ENCODE measurements around the gene TSPAN18. TPM values are rescaled to one million over a fixed set of nuclear protein-coding genes. Genes with fewer than 3 reads are reported as not detected.
A peak's percentile ranks its signal among the peaks of the same experiment; 100 is the strongest.

TSPAN18 gene
- total RNA-seq, 1 experiment from 2014 or later: 13.3 TPM

DNA sequence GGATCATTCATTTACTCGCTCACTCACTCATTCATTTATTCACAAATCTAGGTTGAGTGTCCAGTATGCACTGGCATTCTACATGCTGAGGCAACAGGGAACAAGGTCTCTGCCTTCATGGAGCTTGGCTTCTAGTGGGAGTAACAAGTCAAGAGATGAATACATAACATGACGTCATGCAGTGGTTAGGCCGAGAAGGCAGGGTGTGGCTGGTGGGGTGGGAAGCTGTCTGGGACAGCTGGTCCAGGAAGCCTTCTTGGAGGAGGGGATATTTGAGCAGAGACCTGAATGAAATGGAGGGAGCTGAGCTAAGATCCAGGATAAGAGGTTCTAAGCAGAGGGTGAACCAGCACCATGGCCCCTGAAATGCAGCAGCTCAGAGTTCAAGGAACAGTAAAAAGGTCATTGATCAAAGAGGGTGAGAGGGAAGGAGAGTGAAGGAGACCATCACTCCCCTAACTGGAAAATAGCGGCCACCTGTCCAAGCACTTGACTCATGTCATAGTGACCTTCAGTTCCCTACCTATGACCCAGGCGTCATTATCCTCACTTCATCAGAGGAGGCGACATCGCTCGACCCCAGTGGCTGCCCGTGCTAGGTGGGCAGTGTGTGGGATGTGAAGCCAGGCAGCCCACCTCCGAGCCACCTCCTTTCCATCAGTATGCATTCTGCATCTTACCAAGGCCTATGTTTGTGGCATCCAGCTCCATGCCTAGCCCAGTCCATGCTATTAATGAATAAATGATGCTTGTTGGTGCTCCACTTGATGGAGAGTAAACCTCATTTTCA lies 105.0 kb downstream of the TSPAN18 start:
- no peak for DNase-seq (ENCODE audit: low spot score)
- in situ Hi-C loops (cut with HindIII; ENCODE audit: low sequenced_read_pairs): no loop called here

- in situ Hi-C loops (cut with HindIII; ENCODE audit: low sequenced_read_pairs): no loop called here
- DNase-seq (ENCODE audit: low spot score): no peak
These were observed 105.7 kb downstream of the TSPAN18 start for GRCh38 chr11:44832452-44832851.

- DNase-seq (ENCODE audit: low spot score): no peak
- in situ Hi-C loops (cut with HindIII; ENCODE audit: low sequenced_read_pairs): no loop called here
These were observed 106.6 kb downstream of the TSPAN18 start for GRCh38 chr11:44833221-44833876.

DNA sequence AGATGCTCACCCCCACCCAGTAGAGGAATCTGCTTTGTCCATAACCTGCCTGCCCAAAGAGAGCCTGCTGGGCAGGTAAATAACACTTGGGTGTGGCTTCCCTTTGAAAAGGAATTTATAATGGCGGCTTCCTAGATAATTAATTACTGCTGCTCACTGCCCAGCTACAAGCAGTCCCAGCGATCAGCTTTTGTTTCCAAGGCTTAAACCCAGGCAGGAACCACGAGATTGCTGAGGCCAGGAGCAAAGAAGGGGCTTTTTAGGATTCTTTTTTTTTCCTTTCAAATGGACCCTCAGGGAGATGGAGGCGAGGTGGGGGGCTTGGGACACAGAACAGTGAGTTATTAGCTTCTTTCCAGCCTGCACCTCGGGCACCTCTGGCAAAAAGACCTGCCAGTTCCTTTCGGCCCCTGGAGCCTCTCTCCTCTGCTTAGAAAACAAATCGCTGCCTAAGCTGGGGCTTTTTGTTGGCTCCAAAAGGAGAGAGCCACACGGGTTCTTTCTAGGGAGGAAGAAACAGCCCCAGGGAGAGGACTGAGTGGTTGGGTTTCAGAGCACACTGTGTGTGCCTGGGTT lies 107.2 kb downstream of the TSPAN18 start:
- in situ Hi-C loops (cut with HindIII; ENCODE audit: low sequenced_read_pairs): no loop called here
- DNase-seq (ENCODE audit: low spot score): peak; percentile 58

DNA sequence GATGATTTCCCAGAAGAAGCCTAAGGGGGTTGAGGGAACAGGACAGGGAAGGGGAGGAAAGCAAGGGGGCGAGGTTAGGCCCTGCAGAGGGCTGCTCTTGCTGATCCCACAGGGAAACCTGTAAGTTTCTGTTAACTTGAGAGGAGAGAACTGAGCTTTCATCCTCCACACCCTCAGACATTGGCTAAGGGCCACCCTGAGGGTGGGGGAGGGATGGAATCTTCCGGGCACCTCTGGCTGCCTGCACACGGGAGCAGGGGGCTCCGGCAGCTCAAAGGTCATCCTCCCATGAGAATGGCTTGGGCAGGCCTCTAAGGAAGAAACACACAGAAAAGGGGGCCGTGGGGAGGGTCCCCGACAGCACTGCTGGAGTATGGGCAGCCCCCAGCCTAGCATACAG lies 108.1 kb downstream of the TSPAN18 start:
- in situ Hi-C loops (cut with HindIII; ENCODE audit: low sequenced_read_pairs): no loop called here
- DNase-seq (ENCODE audit: low spot score): no peak

DNA sequence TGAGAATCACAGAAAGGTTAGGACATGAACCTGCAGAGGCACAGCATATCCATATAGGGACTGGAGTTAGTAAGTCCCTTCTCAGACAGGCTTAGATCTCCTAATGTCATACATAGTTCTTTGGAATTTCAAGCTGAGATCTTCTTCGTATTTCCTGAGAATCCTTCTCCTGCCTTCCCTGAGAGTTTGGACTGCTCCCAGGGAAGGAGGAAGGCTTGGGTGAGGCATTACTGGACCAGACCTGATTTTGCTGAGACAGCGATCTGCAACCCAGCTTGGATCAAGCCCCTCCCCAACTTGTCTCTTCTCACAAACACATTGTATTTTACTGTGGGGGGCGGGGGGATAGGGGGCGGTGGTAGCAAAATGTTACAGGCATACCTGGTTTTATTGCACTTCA lies 108.5 kb downstream of the TSPAN18 start:
- in situ Hi-C loops (cut with HindIII; ENCODE audit: low sequenced_read_pairs): no loop called here
- no peak for DNase-seq (ENCODE audit: low spot score)

DNA sequence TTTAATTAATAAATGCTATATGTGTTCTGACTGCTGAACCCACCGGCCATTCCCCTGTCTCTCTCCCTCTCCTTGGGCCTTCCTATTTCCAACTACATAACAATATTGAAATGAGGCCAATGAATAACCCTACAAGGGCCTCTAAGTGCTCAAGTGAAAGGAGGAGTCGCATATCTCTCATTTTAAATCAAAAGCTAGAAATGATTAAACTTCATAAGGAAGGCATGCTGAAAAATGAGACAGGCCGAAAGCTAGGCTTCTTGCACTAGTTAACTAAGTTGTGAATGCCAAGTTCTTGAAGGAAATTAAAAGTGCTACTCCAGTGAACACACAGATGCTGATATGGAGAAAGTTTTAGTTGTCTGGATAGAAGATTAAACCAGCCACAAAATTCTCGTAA lies 109.2 kb downstream of the TSPAN18 start:
- in situ Hi-C loops (cut with HindIII; ENCODE audit: low sequenced_read_pairs): no loop called here
- DNase-seq (ENCODE audit: low spot score): no peak

DNA sequence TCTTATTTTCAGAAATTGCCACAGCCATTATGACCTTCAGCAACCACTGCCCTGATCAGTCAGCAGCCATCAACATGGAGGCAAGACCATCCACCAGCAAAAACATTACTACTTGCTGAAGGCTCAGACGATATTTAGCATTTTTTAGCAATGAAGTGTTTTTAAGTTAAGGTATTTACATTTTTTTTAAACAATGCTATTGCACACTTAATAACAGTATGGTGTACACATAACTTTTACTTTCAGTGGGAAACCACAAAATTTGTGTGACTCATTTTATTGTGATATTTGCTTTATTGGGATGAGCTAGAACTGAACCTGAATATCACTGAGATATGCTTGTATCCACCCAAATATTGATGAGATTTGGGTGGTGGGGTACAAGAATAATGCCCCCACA lies 110.9 kb downstream of the TSPAN18 start:
- no peak for DNase-seq (ENCODE audit: low spot score)

GRCh38 chr11:44839458-44840084 lies 112.8 kb downstream of the TSPAN18 start:
- DNase-seq (ENCODE audit: low spot score): no peak
- in situ Hi-C loops (cut with HindIII; ENCODE audit: low sequenced_read_pairs): no loop called here

More for the DNA sequence above, 110.9 kb downstream of the TSPAN18 start:
- in situ Hi-C loops (cut with HindIII; ENCODE audit: low sequenced_read_pairs): no loop called here

DNA sequence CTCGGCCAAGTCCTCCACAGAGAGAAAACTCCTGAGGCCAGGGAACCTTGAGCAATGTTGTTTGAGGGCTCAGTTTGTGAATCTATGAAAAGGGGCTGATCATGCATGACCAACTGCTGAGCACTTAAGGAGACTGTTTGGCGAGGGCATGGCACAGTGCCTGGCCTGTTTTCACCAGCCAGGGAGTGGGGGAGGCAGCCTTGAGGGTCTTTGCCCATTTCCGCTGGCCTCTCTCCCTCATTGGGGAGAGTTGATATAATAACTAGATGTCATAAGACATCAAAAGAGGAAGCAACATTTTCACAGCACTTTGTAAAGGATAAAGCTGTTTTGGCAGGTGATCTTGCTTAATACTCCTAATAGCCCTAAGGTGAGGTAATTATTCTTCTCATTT lies 113.3 kb downstream of the TSPAN18 start:
- in situ Hi-C loops (cut with HindIII; ENCODE audit: low sequenced_read_pairs): no loop called here
- no peak for DNase-seq (ENCODE audit: low spot score)

GRCh38 chr11:44840521-44841251 lies 113.9 kb downstream of the TSPAN18 start:
- DNase-seq (ENCODE audit: low spot score): peak; percentile 68
- in situ Hi-C loops (cut with HindIII; ENCODE audit: low sequenced_read_pairs): no loop called here

DNA sequence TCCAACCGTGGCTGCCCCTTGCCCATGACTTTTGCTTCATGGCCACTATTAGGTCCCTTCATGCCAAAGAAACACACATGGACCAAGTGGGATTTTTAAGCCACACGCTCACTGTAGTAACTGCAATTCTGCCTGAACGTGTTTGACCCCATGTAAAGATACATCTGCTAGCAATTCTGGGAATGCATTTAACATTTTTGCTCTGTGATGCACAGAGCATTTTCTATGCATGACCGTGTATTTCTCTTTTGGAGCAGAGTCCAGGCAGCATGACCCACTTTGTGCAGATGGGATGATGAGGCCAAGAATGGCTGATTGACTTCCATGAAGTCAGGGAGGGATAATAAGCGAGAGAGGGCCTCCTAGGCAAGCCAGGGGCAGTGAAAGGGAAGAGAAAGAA lies 115.5 kb downstream of the TSPAN18 start:
- DNase-seq (ENCODE audit: low spot score): peak; percentile 82
- in situ Hi-C loops (cut with HindIII; ENCODE audit: low sequenced_read_pairs): no loop called here

GRCh38 chr11:44846852-44847251 lies 120.1 kb downstream of the TSPAN18 start:
- in situ Hi-C loops (cut with HindIII; ENCODE audit: low sequenced_read_pairs): no loop called here
- no peak for DNase-seq (ENCODE audit: low spot score)

DNA sequence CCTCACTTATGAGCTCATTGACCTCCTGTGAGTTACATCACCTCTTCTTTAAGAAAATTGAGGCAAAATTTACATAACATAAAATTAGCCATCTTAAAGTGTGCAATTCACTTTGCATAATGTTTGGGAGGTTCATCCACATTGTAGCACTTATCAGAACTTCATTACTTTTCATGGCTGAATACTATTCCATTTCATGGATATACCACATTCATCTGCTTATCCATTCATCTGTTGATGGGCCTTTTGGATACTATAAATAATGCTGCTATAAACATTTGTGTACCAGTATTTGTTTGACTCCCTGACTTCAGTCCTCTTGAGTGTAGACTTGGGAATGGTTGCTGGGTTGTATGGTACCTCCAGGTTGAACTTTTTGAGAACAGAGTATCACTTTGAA lies 120.6 kb downstream of the TSPAN18 start:
- in situ Hi-C loops (cut with HindIII; ENCODE audit: low sequenced_read_pairs): no loop called here
- no peak for DNase-seq (ENCODE audit: low spot score)

- in situ Hi-C loops (cut with HindIII; ENCODE audit: low sequenced_read_pairs): no loop called here
- DNase-seq (ENCODE audit: low spot score): no peak
These were observed 121.6 kb downstream of the TSPAN18 start for GRCh38 chr11:44848203-44848962.

DNA sequence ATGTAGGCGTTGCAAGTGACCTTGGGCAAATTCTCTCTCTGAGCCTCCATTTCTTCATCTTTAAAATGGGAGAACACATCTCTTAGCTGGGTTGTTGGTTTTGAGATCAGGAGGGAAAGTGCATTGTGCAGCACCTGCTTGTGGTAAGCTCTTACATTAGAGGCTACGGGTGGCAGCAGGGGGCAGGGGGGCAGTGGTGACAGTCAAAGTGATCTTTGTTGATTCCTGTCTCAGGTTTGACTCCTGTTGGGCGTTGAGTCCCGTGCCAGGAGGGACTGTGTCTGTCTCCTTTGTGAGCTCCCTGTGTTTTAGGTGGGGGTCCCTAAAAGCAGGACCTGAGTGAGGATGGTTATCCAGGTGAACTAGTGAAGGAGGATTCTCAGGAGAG lies 122.2 kb downstream of the TSPAN18 start:
- no peak for DNase-seq (ENCODE audit: low spot score)
- in situ Hi-C loops (cut with HindIII; ENCODE audit: low sequenced_read_pairs): no loop called here

- in situ Hi-C loops (cut with HindIII; ENCODE audit: low sequenced_read_pairs): no loop called here
- no peak for DNase-seq (ENCODE audit: low spot score)
These were observed 122.7 kb downstream of the TSPAN18 start for GRCh38 chr11:44849424-44849823.

GRCh38 chr11:44849922-44850321 lies 123.2 kb downstream of the TSPAN18 start:
- in situ Hi-C loops (cut with HindIII; ENCODE audit: low sequenced_read_pairs): loop anchor here (5.0 kb wide), 1 partner anchor 42 kb away; no protein-coding TSS in a partner anchor
- DNase-seq (ENCODE audit: low spot score): no peak

DNA sequence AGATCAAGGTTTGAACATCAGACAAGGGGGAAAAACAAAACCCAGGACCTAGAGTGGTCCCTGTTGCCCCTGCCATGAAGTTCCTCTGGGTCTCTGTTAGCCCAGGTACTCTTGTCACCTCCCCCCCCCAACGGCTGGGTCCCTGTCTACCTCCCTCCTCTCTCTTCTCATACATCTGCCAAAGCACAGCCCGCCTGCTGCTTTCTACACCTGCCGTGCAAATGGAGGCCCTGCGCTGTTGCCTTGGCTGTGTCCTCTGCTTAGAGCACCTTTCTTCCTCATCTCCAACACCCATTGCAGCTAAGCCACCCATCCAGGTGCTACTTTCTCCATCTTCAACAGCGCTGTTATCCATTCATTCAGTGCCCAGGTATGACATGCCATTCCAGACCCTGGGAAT lies 124.7 kb downstream of the TSPAN18 start:
- DNase-seq (ENCODE audit: low spot score): peak; percentile 63
- in situ Hi-C loops (cut with HindIII; ENCODE audit: low sequenced_read_pairs): loop anchor here (5.0 kb wide), 1 partner anchor 41 kb away; no protein-coding TSS in a partner anchor

All from G401 (cell line).